OCI-LY3 (cell line): ENCODE data around the gene ASIC2.

Experiments
- H2AFZ ChIP-seq: fragments of 200-600, 300-600 bp; shearing (Covaris generic); 2 replicates; pipeline ENCODE4 v1.6.0; 2014; ENCODE audit warnings: antibody characterized with exemption, low read depth, low read length
- H3K27ac ChIP-seq: fragments of 200-600, 300-600 bp; sonication (generic); 2 replicates; pipeline ENCODE4 v1.5.1; 2014; ENCODE audit warnings: mild to moderate bottlenecking, low read length, moderate library complexity, mixed read lengths
- H3K27me3 ChIP-seq: fragments of 200-600, 300-600 bp; sonication (generic); 2 replicates; pipeline ENCODE4 v1.6.1; 2014; ENCODE audit warnings: low read depth, low read length, mixed read lengths
- H3K36me3 ChIP-seq: fragments of 200-600, 300-600 bp; sonication (generic); replicated peaks from 2 replicates; pipeline ENCODE3; 2014; ENCODE audit warnings: low read depth, low read length, mixed read lengths
- H3K4me1 ChIP-seq: fragments of 300-600, 200-600 bp; sonication (generic); 2 replicates; pipeline ENCODE4 v1.6.1; 2014; ENCODE audit warnings: low read length, mixed read lengths
- H3K4me2 ChIP-seq: fragments of 200-600, 300-600 bp; sonication (generic); 2 replicates; pipeline ENCODE4 v1.6.1; 2014; ENCODE audit warnings: low read length, mixed read lengths
- H3K4me3 ChIP-seq: fragments of 300-600, 200-600 bp; sonication (generic); 2 replicates; pipeline ENCODE4 v1.5.1; 2014; ENCODE audit warnings: antibody characterized with exemption, mild to moderate bottlenecking, low read length, moderate library complexity
- H3K79me2 ChIP-seq: fragments of 300-600, 200-600 bp; shearing (Covaris generic); 2 replicates; pipeline ENCODE4 v1.6.1; 2014; ENCODE audit warnings: mild to moderate bottlenecking, low read length, mixed read lengths
- H3K9ac ChIP-seq: fragments of 300-600, 200-600 bp; shearing (Covaris generic); 2 replicates; pipeline ENCODE4 v1.6.0; 2014; ENCODE audit warnings: mild to moderate bottlenecking, low read length, moderate library complexity
- H3K9me3 ChIP-seq: fragments of 200-600, 300-600 bp; shearing (Covaris generic); 2 replicates; pipeline ENCODE4 v1.6.1; 2014; ENCODE audit warnings: low read length, mixed read lengths; ENCODE audit not compliant: insufficient read depth
- H4K20me1 ChIP-seq: fragments of 200-600, 300-600 bp; sonication (generic); 2 replicates; pipeline ENCODE4 v1.6.1; 2016; ENCODE audit warnings: low read length, mixed read lengths; ENCODE audit not compliant: insufficient read depth
- EZH2phosphoT487 ChIP-seq: fragments of 200-600 bp; shearing (Covaris generic); IDR thresholded peaks from 2 replicates; pipeline ENCODE4 v1.6.1; 2018; ENCODE audit warnings: antibody characterized with exemption, mixed run types, low read depth
- TF ChIP-seq, protein P1 (sequence below): fragments of 200-600, 300-600 bp; sonication (generic); IDR thresholded peaks from 2 replicates; pipeline ENCODE4 v1.5.1; 2014; ENCODE audit warnings: antibody characterized with exemption, low read length, low read depth

ASIC2 gene

DNA sequence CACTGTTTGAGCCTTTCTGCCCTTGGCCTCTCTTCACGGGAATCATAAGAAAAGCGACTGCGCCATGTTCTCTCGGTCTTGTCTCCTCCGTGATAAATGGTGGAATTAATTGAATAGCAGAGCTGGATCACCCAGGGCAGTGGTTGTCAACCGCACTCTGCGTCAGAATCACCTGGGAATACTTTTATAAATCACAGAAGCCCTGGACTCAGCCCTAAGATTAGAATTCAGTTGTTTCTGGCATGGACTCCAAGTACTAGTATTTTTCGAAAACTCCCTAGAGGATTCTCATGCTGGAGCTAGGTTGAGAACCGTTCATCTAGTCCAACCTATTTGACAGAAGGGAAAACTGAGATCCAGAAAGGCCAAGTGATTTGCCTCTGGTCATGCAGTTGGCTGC, 237.3 kb downstream of the ASIC2 start:
- H2AFZ ChIP-seq, result no peak overlapping the region
- H3K9ac ChIP-seq, result no peak overlapping the region
- no peaks in the 10 kb centered on the region for H3K79me2 ChIP-seq
- no peaks in the 10 kb centered on the region for H3K36me3 ChIP-seq
- H3K4me1 ChIP-seq, result no peaks in the 10 kb centered on the region
- TF ChIP-seq EZH2phosphoT487, result no peak
- TF ChIP-seq, protein P1, sequence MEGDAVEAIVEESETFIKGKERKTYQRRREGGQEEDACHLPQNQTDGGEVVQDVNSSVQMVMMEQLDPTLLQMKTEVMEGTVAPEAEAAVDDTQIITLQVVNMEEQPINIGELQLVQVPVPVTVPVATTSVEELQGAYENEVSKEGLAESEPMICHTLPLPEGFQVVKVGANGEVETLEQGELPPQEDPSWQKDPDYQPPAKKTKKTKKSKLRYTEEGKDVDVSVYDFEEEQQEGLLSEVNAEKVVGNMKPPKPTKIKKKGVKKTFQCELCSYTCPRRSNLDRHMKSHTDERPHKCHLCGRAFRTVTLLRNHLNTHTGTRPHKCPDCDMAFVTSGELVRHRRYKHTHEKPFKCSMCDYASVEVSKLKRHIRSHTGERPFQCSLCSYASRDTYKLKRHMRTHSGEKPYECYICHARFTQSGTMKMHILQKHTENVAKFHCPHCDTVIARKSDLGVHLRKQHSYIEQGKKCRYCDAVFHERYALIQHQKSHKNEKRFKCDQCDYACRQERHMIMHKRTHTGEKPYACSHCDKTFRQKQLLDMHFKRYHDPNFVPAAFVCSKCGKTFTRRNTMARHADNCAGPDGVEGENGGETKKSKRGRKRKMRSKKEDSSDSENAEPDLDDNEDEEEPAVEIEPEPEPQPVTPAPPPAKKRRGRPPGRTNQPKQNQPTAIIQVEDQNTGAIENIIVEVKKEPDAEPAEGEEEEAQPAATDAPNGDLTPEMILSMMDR, result no peak
- no peaks in the 10 kb centered on the region for H4K20me1 ChIP-seq
- no peak overlapping the region for H3K4me3 ChIP-seq
- no peak overlapping the region for H3K4me2 ChIP-seq
- peaks cover 53% of the 10 kb centered on the region for H3K27me3 ChIP-seq
- no peaks in the 10 kb centered on the region for H3K9me3 ChIP-seq
- no peak overlapping the region for H3K27ac ChIP-seq

DNA sequence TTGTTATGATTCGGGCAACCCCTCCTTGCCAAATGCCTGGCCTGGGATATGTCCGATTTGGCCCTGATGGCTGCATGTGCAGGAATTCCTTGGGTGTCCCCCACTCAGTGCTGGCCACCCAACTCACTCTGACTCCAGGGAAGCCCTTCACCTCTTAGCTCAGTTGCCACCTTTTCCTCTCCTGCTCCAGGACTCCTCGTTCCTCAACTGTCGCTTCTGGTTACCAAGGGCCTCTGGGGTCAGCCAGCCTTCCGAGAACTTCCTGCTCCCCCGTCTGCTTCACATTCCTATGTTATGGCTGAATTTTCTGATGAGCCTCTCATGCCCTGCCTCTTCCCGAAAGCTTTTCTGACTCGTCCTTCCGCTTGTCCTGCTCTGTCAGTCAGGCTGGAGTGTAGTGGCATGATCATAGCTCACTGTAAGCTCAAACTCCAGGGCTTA, 237.9 kb downstream of the ASIC2 start:
- no peaks in the 10 kb centered on the region for H3K79me2 ChIP-seq
- H2AFZ ChIP-seq, result no peak overlapping the region
- H3K4me2 ChIP-seq, result no peak overlapping the region
- H3K4me3 ChIP-seq, result no peak overlapping the region
- H3K27me3 ChIP-seq, result peaks cover 58% of the 10 kb centered on the region
- no peaks in the 10 kb centered on the region for H3K9me3 ChIP-seq
- no peak overlapping the region for H3K27ac ChIP-seq
- TF ChIP-seq EZH2phosphoT487, result no peak
- TF ChIP-seq, protein P1, result no peak
- H4K20me1 ChIP-seq, result no peaks in the 10 kb centered on the region
- no peaks in the 10 kb centered on the region for H3K4me1 ChIP-seq
- no peak overlapping the region for H3K9ac ChIP-seq
- H3K36me3 ChIP-seq, result no peaks in the 10 kb centered on the region

DNA sequence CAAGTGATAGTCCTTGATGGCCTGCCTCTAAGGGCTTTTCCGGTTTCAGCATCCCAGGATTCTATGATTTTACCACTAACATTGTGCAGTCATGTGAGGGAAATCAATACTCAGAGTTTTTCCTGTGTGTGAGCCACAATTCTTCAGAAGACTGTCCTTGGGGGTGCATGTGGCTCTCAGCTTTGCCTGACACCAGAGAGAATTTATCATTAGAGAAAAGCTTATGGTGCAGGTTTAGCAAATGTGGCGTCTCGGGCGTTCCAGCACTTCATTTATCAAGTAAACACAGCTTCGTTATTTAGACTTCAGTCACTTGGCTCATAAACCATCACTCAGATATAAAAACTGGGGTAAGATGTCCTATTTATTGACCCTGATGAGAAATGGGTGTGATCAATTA, 238.7 kb downstream of the ASIC2 start:
- Histone ChIP-seq H3K79me2 (no peaks in the 10 kb centered on the region), H3K27me3 (peaks cover 60% of the 10 kb centered on the region), H3K4me3 (no peak overlapping the region), H3K36me3 (no peaks in the 10 kb centered on the region), H3K27ac (no peak overlapping the region), H2AFZ (no peak overlapping the region), H3K4me1 (no peaks in the 10 kb centered on the region), H3K4me2 (no peak overlapping the region), H3K9ac (no peak overlapping the region), H4K20me1 (no peaks in the 10 kb centered on the region), H3K9me3 (no peaks in the 10 kb centered on the region)
- TF ChIP-seq, protein P1, result no peak
- no peak for TF ChIP-seq EZH2phosphoT487

DNA sequence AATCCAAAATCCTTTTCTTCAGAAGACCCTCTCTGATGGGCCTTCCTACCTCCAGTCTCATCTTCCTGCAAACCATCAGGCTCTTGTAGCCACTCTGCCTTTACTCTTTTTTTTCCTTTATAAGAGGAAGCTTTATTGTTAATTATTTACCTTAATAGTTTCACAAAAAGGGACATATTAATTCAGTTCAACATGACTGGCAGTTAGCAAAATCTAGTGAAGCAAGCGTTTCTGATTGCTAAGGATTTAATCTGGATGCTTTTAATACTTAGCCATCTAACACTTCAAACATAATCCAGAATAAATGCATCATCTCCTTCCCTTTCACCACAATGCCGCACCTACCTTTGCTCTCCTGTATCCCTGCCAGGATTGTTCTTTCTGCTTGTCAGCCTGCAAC, 239.4 kb downstream of the ASIC2 start:
- Histone ChIP-seq H3K36me3 (no peaks in the 10 kb centered on the region), H3K9ac (no peak overlapping the region), H3K27ac (no peak overlapping the region), H2AFZ (no peak overlapping the region), H3K4me3 (no peak overlapping the region), H3K27me3 (peaks cover 60% of the 10 kb centered on the region), H3K9me3 (no peaks in the 10 kb centered on the region), H4K20me1 (no peaks in the 10 kb centered on the region), H3K4me1 (no peaks in the 10 kb centered on the region), H3K79me2 (no peaks in the 10 kb centered on the region), H3K4me2 (no peak overlapping the region)
- TF ChIP-seq, protein P1, result no peak
- TF ChIP-seq EZH2phosphoT487, result no peak
